Measurements from ENCODE around the gene PRPF19.

DNA sequence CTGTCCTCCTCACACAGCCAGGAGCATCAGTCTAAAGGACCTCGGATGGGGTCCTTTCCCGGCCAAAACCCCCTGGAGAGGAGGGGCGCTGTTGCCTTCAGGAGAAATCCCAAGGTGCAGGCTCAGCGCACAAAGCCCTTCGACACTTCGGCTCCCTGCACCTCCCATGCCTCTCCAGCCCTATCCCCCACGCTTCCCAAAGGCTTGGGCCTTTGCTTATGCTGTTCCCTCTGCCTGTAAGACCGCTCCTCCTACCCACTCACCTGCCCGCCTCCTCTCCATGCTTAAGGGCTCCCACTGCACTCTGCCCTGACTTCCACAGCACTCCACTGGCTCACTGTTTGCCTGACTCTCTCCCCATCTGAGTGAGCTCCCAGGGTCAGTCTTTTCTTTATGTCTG is 32.1 kb upstream of the PRPF19 start:
- TF ChIP-seq, protein P1, sequence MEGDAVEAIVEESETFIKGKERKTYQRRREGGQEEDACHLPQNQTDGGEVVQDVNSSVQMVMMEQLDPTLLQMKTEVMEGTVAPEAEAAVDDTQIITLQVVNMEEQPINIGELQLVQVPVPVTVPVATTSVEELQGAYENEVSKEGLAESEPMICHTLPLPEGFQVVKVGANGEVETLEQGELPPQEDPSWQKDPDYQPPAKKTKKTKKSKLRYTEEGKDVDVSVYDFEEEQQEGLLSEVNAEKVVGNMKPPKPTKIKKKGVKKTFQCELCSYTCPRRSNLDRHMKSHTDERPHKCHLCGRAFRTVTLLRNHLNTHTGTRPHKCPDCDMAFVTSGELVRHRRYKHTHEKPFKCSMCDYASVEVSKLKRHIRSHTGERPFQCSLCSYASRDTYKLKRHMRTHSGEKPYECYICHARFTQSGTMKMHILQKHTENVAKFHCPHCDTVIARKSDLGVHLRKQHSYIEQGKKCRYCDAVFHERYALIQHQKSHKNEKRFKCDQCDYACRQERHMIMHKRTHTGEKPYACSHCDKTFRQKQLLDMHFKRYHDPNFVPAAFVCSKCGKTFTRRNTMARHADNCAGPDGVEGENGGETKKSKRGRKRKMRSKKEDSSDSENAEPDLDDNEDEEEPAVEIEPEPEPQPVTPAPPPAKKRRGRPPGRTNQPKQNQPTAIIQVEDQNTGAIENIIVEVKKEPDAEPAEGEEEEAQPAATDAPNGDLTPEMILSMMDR (conservative IDR thresholded peaks at IDR 0.05): no peak
- no peak for TF ChIP-seq EZH2 (IDR thresholded peaks at IDR 0.05; ENCODE audit: low read depth)

Data from PC-9 (cell line).